ENCODE results near the gene ACRBP. TPM values are rescaled to one million over a fixed set of nuclear protein-coding genes. Genes with fewer than 3 reads are reported as not detected.

The ACRBP gene
- total RNA-seq, 4 donors from 2014 or later: 0.86 to 9.3 (median 1.6) TPM

- TF ChIP-seq, protein P1, sequence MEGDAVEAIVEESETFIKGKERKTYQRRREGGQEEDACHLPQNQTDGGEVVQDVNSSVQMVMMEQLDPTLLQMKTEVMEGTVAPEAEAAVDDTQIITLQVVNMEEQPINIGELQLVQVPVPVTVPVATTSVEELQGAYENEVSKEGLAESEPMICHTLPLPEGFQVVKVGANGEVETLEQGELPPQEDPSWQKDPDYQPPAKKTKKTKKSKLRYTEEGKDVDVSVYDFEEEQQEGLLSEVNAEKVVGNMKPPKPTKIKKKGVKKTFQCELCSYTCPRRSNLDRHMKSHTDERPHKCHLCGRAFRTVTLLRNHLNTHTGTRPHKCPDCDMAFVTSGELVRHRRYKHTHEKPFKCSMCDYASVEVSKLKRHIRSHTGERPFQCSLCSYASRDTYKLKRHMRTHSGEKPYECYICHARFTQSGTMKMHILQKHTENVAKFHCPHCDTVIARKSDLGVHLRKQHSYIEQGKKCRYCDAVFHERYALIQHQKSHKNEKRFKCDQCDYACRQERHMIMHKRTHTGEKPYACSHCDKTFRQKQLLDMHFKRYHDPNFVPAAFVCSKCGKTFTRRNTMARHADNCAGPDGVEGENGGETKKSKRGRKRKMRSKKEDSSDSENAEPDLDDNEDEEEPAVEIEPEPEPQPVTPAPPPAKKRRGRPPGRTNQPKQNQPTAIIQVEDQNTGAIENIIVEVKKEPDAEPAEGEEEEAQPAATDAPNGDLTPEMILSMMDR (IDR thresholded peaks at IDR 0.05): no peak
- peak; percentile 40 for TF ChIP-seq EP300 (IDR thresholded peaks at IDR 0.05)
- peak; percentile 18 to 91 (median 87) for TF ChIP-seq POLR2AphosphoS5 (IDR thresholded peaks at IDR 0.05)
- TF ChIP-seq POLR2A (IDR thresholded peaks at IDR 0.05): no peak
- WGBS: 2% methylated on average over 37 of the region's 37 CpGs
- H3K36me3 ChIP-seq: peaks cover 23% of the 10 kb centered on the region
- peak; percentile 98 to 99 for DNase-seq (ENCODE audit: low spot score in 2 of 2)
- H3K27me3 ChIP-seq: no peaks in the 10 kb centered on the region
- H3K9me3 ChIP-seq: no peaks in the 10 kb centered on the region
- peak within 1 kb of the TSS; percentile 64 for H3K4me3 ChIP-seq
- peak within 1 kb of the TSS; percentile 57 for H3K27ac ChIP-seq
- peaks cover 15% of the 10 kb centered on the region for H3K4me1 ChIP-seq
Observed at GRCh38 chr12:6662906-6663742, 15.9 kb upstream of the ACRBP start, which contains the start of gene ING4. TSS of gene ING4 (minus strand) at chr12:6663119. CDS start at chr12:6663101, 18 bp downstream.

DNA sequence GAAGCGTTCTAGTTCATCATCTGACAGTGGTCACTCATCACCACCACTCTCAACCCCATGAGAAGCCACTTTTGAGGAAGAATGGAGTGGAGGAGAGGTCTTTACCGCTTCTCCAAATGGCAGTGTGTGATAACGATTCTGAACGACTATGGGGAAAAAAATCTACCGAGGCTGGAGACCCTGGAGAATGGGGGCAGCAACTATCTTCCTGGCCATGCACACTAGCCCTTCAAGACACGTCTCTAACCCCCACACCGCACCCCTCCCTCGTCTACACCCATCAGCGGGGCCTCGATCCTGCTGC lies 15.3 kb upstream of the ACRBP start:
- Histone ChIP-seq H3K36me3 (peaks cover 21% of the 10 kb centered on the region), H3K4me3 (peak overlapping the region; percentile 64), H3K4me1 (peaks cover 15% of the 10 kb centered on the region), H3K9me3 (no peaks in the 10 kb centered on the region), H3K27ac (peak overlapping the region; percentile 56), H3K27me3 (no peaks in the 10 kb centered on the region)
- DNase-seq (ENCODE audit: low spot score in 2 of 2): no peak
- TF ChIP-seq POLR2AphosphoS5 (IDR thresholded peaks at IDR 0.05) (no peak), EP300 (IDR thresholded peaks at IDR 0.05) (no peak)
- TF ChIP-seq, protein P1 (IDR thresholded peaks at IDR 0.05): no peak
- WGBS: under 1% methylated on average over 10 of the region's 10 CpGs

DNA sequence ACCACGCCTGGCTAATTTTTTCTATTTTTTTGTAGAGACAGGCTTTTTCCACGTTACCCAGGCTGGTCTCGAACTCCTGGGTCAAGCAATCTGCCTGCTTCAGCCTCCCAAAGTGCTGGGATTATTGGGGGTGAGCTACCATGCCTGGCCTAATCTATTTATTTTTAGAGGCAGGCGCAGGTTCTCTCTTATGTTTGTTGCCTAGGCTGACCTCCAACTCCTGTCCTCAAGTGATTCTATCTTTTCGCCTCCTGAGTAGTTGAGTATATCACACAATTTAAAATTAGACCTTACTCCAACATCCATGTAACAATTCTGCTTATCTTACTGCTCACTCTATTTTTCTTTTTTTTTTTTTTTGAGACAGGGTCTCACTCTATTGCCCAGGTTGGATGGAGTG lies 6.8 kb upstream of the ACRBP start:
- Histone ChIP-seq H3K4me3 (no peak overlapping the region), H3K27me3 (no peaks in the 10 kb centered on the region), H3K4me1 (no peaks in the 10 kb centered on the region), H3K9me3 (no peaks in the 10 kb centered on the region), H3K36me3 (peaks cover 87% of the 10 kb centered on the region), H3K27ac (no peak overlapping the region)
- no peak for TF ChIP-seq POLR2AphosphoS5 (IDR thresholded peaks at IDR 0.05)
- TF ChIP-seq, protein P1 (IDR thresholded peaks at IDR 0.05): no peak
- TF ChIP-seq POLR2A (IDR thresholded peaks at IDR 0.05): no peak
- no peak for TF ChIP-seq EP300 (IDR thresholded peaks at IDR 0.05)
- no peak for DNase-seq (ENCODE audit: low spot score in 2 of 2)
- 93% methylated on average over 5 of the region's 5 CpGs for WGBS

GRCh38 chr12:6653342-6653741 lies 6.1 kb upstream of the ACRBP start:
- H3K4me1 ChIP-seq: no peaks in the 10 kb centered on the region

GRCh38 chr12:6652391-6652790 lies 5.2 kb upstream of the ACRBP start:
- 82% methylated on average over 12 of the region's 12 CpGs for WGBS
- Histone ChIP-seq H3K27me3 (no peaks in the 10 kb centered on the region), H3K9me3 (no peaks in the 10 kb centered on the region), H3K4me1 (peaks cover 1% of the 10 kb centered on the region), H3K36me3 (peaks cover 85% of the 10 kb centered on the region), H3K4me3 (no peak overlapping the region), H3K27ac (no peak overlapping the region)
- TF ChIP-seq, protein P1 (IDR thresholded peaks at IDR 0.05): no peak
- TF ChIP-seq POLR2AphosphoS5 (IDR thresholded peaks at IDR 0.05) (no peak), POLR2A (IDR thresholded peaks at IDR 0.05) (no peak), EP300 (IDR thresholded peaks at IDR 0.05) (no peak)
- no peak for DNase-seq (ENCODE audit: low spot score in 2 of 2)

More at GRCh38 chr12:6653342-6653741, 6.1 kb upstream of the ACRBP start:
- H3K27me3 ChIP-seq: no peaks in the 10 kb centered on the region
- H3K4me3 ChIP-seq: no peak overlapping the region
- DNase-seq (ENCODE audit: low spot score in 2 of 2): no peak
- H3K36me3 ChIP-seq: peaks cover 91% of the 10 kb centered on the region
- H3K9me3 ChIP-seq: no peaks in the 10 kb centered on the region
- TF ChIP-seq, protein P1 (IDR thresholded peaks at IDR 0.05): no peak
- TF ChIP-seq POLR2AphosphoS5 (IDR thresholded peaks at IDR 0.05) (no peak), POLR2A (IDR thresholded peaks at IDR 0.05) (no peak), EP300 (IDR thresholded peaks at IDR 0.05) (no peak)
- H3K27ac ChIP-seq: no peak overlapping the region
- 100% methylated on average over 1 of the region's 1 CpG for WGBS

Data from suprapubic skin (tissue), 4 donors.